Activated effector memory CD4-positive, alpha-beta T cell treated with anti-CD3 and anti-CD28 coated beads, Interleukin-2, amount 50 U/mL, for 16 hours (primary cell): ENCODE measurements around the gene RNF150.
A peak's percentile ranks its signal among the peaks of the same experiment; 100 is the strongest.
"Not testable (repeated sequence)": the region's sequence is repeated elsewhere in the genome, so short reads cannot be mapped to it uniquely, and the experiment has no call there.

ENCODE experiments used
- DNase-seq: peaks from one replicate; pipeline ENCODE4 v3.0.0-alpha.2; 2020

RNF150 gene

GRCh38 chr4:141133146-141133998, at the start of gene RNF150:
TSS of gene RNF150 (minus strand) at chr4:141133469.
- peak; percentile 63 for DNase-seq

DNA sequence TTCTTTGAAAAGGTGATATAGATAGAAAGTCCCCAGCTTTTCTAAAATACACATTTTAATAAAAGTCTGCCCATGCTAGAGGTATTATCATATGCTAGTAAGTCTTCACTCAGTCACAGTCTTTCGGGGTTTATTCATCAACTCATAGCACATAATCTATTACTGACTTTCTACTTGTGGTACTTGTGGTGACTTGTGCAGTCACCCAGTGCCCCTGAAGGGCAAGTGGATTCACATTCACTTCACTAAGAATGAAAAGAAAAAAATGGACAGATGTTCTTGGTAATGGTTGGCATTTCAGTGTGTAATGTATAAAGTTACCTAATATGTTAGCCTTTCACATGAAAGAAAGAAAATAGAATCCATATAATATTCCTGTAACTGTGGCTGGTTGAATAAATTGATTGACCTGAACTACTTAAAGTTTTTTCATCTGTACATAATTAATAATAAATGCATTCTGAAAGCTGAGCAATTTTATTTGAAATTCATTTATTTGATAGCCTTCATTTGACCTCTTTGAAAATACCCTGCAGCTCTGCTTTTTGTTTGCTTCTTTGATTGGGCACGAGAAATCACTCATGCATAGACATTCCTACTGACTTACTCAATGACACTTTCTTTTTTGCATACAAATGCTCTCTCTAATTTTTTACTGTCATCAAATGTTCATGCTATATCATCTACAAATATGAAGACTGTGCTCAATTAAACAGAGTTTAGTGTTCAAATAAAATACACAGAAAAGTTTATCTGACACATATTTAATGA, 47.9 kb upstream of the RNF150 start:
- no peak for DNase-seq

DNA sequence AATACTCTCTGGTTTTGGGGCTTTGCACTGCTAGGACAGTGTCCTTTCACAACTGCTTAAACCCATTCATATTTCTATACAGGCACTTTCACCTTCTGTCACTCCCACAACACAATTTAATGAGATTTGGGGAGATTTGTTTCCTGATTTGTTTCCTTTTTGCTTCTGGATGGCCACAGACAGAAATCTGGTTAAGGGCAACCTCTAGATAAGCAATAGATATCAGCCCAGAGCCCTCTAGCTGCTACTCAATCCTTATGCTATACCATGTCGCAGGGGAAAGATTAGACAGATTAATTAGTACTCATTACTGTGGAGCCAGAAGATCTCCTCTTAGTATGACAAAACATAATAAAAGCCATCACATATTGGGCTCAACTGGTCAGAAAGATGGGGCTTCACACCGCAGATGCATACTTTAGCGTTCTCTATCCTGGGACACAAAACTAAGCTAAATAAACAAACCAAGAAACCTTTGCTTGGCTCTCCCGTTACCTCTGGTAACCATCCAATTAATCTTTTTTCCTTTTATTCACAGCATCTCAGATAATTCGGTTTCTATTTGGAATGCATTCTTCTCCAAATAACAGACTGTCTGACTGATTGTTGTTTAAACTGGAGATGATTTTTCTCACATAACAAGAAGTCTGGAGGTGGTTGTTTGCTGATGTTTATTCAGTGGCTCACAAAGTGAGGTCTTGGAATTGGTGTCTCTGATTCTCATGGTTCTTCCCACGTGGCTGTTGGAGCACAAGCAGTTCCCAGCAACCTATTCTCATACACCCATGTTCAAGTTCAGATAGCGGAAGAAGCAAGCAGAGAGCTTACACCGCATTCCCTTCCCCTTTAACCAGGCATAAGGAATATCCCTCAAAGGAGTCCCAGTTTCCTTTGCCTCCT, 46.5 kb upstream of the RNF150 start:
- no peak for DNase-seq

DNA sequence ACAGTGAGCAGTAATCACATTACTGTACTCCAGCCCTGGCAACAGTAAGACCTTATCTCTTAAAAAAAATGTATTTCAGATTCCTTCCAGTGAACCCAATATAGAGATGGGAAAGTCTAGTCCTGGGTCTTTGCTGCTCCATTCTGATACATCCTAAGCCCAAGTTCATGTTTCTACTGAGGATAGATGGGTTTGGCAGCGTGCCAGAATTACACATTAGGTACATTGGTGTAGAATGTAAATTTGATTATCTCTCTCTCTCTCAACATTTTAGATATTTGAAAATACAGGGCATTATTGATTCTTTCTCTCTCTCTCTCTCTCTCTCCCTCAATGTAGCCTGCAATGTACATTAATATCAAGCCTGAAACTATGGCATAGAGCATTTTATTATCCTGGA, 43.9 kb upstream of the RNF150 start:
- DNase-seq: no peak

GRCh38 chr4:141174457-141174856, 41.2 kb upstream of the RNF150 start:
- DNase-seq: no peak

DNA sequence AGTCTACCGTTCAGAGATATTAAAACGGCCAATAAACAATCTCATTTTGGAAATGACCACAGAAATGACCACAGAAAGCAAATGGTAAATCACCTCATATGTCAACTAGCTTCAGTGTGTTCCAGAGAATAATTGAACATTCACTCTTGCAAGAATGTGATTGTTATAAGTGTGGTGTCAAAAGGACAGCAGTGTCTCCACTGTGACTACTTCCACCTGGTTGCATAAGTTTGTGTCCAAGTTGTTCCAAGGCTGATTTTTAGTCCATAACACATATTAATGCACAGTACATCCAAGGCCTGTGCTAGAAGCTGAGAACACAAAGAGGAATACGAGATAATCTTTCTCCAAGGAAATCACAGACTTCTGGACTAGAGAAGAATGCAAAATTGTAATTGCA, 37.4 kb upstream of the RNF150 start:
- no peak for DNase-seq

DNA sequence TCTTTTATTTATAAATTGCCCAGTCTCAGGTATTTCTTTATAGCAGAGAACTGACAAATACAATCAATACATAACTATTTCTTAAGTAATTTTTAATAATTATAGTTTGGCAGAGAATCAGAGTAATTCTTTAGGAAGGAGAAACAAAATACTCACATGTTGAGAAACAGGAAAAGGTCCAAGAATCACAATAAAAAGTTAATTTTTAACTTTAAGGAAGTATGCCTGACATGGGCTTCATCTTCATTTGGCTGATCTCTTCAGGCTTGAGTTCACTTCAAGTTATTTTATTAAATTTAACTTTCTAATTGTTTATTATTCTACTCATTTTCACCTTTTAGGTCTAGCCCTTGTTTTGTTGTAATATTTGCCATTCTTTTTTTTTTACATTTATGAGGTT, 36.1 kb upstream of the RNF150 start:
- DNase-seq: no peak

DNA sequence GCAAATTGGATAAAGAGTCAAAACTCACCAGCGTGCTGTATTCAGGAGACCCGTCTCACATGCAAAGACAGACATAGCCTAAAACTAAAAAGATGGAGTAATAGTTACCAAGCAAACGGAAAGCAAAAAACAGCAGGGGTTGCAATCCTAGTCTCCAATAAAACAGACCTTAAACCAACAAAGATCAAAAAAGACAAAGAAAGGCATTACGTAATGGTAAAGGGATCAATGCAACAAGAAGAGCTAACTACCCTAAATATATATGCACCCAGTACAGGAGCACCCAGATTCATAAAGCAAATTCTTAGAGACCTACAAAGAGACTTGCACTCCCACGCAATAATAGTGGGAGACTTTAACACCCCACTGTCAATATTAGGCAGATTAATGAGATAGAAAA, 31.7 kb upstream of the RNF150 start:
- DNase-seq: not testable (repeated sequence)

GRCh38 chr4:141159027-141159426, 25.8 kb upstream of the RNF150 start:
- DNase-seq: no peak

- DNase-seq: no peak
Measured at GRCh38 chr4:141158219-141158618, 24.9 kb upstream of the RNF150 start.

DNA sequence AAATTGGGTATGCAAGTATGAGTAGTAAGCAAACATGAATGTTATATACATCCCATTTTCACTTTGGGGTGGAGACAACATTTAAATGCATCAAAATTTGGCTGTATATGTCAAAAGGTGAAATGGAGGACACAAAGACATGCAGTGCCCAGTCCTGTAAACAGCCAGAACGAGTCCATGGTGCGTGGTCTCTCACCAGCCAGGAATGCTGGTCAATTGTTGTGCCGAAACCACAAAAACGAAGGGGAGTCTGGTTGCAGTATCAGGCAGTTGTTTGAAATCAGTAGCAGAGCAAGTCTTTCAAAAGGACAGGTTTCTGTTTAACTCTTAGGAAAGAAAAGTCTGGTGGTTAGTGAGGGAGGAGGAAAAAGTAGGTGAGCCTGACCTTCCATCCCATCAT, 22.3 kb upstream of the RNF150 start:
- DNase-seq: no peak

GRCh38 chr4:141154725-141155124, 21.5 kb upstream of the RNF150 start:
- no peak for DNase-seq

- no peak for DNase-seq
Measured at GRCh38 chr4:141153751-141154510, 20.7 kb upstream of the RNF150 start.

DNA sequence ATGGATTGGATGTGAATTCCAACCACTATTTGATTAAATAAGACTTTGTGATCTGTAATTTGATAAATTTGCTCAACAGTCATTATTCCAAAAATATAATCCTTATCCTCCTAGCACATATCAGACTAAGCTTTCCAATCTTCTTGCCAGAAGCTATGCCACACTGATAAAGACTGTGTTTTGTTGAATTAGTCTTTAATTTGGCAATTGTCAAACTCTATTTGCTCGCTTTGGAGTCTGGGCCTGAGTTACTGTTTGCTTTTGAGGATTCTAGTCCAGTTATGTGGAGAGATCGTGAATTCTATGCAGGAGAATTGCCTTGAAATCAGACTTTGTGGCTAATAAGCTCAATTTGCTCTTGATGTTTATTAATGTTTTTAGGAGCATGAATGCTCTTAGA, 10.9 kb upstream of the RNF150 start:
- DNase-seq: no peak

- DNase-seq: no peak
Measured at GRCh38 chr4:141142423-141142822, 9.2 kb upstream of the RNF150 start.

- DNase-seq: no peak
Measured at GRCh38 chr4:141140391-141141200, 7.3 kb upstream of the RNF150 start.

GRCh38 chr4:141133999-141134995, 1.0 kb upstream of the RNF150 start:
- DNase-seq: no peak

- no peak for DNase-seq
Measured at GRCh38 chr4:141132709-141133145, 542 bp downstream of the RNF150 start.

DNA sequence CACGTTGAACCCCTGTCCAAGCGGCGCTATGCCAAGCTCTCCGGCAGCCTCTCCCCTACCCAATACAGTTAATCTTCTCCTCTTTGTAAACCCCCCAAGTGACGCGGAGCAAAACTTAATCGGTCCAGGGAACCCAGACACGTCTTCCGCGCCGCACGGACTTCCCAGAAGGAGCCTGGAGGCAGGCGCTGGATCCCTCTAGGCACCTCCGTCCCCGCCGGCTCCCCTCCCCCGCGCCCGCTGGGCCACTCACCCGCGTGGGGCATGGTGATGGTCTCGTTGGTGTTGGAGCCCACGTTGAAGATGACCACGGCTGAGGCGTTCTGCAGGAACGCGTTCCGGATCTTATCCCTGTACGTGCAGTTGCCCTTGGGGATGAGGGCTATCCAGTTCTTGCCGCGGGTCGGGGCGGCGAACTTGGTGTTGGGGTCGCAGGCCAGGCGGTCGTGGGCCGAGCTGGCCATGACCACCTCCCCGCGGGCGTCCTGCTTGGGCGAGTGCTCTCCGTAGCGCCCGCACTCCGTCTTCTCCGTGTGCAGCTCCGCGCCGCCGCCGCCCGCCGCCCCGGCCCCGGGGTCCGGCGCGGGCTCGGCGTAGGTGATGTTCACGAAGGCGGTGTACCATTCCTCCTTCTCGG, 1.1 kb downstream of the RNF150 start:
- no peak for DNase-seq

DNA sequence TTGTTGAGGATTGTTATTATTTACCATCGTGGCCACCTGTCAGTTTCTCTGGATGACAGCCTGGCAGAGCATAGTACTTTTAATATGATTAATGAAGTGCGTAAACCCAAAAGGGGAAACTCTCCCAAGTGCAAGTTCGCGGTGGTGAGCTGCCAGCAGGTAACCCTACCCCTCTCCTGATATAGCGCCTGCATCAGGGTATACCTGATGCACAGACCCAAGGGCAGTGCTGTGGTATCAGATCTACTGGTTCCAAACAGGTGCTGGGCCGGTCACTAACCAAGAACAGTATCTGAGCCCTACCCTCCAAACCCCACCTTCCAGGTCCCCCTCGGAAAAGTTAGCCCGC, 1.6 kb downstream of the RNF150 start:
- no peak for DNase-seq
